DMS153 treated with DMSO at 0.1 percent for 48 hours (cell line): Measurements from ENCODE around the gene TBX6.

Source experiments
- DNase-seq: peaks from one replicate; lab custom pipeline; 2025; ENCODE audit not compliant: unreplicated experiment; lab: John Stamatoyannopoulos, UW

Gene TBX6

GRCh38 chr16:30087181-30087898 lies 4.4 kb downstream of the TBX6 start:
- DNase-seq, result no peak

- no peak for DNase-seq
Measured at GRCh38 chr16:30086291-30087140, 5.2 kb downstream of the TBX6 start.

DNA sequence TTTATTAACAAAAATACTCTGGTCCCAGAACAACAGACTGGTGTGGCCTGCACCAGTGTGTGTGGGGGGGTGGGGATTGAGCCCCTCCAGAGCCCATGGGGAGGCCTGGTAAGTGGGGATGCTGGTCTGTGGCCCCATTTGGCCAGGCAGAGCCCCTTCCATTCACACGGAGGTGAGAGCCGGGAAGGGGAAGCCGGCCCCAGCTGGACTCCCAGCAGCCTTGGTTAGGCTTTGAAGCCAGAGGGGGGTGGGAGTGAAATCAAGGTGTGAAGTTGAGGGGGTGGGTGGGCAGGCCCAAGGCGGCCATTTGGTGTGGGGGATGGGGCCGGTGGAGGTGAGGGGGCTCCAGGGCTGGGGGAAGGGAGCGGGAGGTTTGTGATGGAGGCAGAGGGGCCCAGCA lies 5.9 kb downstream of the TBX6 start:
- DNase-seq, result no peak

- no peak for DNase-seq
Measured at GRCh38 chr16:30085247-30085646, 6.5 kb downstream of the TBX6 start.

- DNase-seq, result no peak
Measured at GRCh38 chr16:30084816-30085159, 6.9 kb downstream of the TBX6 start.

GRCh38 chr16:30084096-30084815 lies 7.5 kb downstream of the TBX6 start:
- no peak for DNase-seq

- no peak for DNase-seq
Measured at GRCh38 chr16:30083216-30084055, 8.3 kb downstream of the TBX6 start.

GRCh38 chr16:30082545-30083090 lies 9.1 kb downstream of the TBX6 start:
- no peak for DNase-seq

DNA sequence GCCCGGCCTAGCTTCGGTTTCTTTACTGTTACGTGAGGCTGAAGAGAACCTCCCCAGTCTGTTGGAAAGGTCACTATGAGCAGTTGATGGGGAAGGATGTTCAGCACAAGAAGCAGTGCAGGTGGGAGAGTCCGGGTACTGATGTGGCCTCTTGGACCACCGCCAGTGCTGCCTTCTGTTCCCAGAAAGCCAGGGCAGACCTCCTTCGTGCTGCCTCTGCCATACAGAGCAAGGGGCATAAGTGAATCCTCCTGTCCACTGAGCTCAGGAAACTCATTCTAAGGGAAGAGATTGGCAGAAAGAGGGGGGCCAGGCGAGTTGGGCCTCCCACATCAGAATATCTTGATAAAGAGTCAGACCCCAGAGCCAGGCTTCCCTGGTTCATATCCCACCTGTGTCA lies 12.2 kb downstream of the TBX6 start:
- DNase-seq, result no peak

- no peak for DNase-seq
Measured at GRCh38 chr16:30078744-30079143, 13.0 kb downstream of the TBX6 start.

- no peak for DNase-seq
Measured at GRCh38 chr16:30077656-30078055, 14.1 kb downstream of the TBX6 start.

- no peak for DNase-seq
Measured at GRCh38 chr16:30076276-30076791, 15.4 kb downstream of the TBX6 start.

DNA sequence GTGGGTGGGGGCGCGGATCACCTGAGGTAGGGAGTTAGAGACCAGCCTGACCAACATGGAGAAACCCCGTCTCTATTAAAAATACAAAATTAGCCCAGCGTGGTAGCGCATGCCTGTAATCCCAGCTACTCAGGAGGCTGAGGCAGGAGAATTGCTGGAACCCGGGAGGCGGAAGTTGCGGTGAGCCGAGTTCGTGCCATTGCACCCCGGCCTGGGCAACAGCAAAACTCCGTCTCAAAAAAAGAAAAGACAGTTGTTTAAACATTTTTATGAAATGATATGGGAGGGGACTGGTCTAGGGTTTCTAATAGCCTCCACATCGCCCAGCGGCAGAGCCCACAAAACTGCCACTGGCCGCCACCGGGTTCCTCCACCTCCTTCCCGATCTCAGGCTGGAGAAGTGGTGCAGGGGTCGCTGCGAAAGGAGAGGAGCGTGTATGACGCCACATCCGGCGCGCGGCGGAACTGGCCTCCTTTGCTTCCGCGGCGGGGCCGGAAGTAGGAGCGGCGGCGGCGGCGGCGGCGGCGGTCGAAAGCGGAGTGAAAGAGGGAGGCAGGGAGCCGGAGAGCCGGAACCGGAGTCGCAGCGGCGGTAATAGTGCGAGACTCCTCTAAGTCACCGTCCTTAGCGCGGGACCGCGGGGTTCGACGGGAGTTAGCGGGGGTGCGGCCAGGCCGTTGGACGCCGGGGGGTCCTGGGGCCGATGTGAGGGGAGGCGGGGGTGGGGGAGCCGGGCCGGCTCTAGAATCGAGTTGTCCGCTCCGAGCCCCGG lies 16.0 kb downstream of the TBX6 start, which contains the start of gene PPP4C:
PPP4C (plus strand) TSS at position 492 of the 773 bp plus-strand sequence. CDS start 384 bp downstream, outside the sequence.
- peak; percentile 82 for DNase-seq

- DNase-seq, result no peak
Measured at GRCh38 chr16:30070490-30070889, 21.2 kb downstream of the TBX6 start.

DNA sequence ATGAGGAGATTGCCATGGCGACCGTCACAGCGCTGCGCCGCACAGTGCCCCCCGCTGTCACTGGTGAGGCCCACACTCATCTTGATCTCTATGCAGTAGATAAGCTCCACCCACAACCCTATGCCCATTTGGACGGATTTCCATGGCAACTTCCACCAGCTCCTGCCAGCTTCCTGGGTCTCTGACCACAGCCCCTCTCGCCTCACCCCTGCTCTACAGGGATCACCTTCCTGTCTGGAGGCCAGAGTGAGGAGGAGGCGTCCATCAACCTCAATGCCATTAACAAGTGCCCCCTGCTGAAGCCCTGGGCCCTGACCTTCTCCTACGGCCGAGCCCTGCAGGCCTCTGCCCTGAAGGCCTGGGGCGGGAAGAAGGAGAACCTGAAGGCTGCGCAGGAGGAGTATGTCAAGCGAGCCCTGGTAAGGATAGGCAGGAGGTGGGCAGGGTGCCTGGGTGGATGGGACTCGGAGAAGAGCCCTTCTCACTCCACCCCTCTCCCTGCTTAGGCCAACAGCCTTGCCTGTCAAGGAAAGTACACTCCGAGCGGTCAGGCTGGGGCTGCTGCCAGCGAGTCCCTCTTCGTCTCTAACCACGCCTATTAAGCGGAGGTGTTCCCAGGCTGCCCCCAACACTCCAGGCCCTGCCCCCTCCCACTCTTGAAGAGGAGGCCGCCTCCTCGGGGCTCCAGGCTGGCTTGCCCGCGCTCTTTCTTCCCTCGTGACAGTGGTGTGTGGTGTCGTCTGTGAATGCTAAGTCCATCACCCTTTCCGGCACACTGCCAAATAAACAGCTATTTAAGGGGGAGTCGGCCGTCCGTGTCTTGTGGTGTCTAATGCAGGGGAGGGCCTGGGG lies 21.9 kb downstream of the TBX6 start:
- DNase-seq, result no peak

- no peak for DNase-seq
Measured at GRCh38 chr16:30068750-30069610, 22.7 kb downstream of the TBX6 start.

DNA sequence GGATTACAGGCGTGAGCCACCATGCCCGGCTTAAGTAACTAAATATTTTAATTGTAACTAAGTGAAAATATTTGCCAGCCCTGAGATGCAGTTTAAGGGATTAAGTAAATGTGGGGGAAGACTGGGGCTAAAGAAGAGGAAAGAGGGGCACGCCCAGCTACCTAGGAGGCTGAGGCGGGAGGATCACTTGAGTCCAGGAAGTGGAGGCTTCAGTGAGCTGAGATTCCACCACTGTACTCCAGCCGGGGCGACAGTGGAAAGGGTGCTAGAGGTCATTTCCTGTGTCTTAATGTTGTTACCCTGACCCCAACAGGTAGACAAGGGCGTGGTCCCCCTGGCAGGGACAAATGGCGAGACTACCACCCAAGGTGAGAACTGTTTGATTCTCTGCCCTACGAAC lies 23.4 kb downstream of the TBX6 start:
- DNase-seq, result no peak

DNA sequence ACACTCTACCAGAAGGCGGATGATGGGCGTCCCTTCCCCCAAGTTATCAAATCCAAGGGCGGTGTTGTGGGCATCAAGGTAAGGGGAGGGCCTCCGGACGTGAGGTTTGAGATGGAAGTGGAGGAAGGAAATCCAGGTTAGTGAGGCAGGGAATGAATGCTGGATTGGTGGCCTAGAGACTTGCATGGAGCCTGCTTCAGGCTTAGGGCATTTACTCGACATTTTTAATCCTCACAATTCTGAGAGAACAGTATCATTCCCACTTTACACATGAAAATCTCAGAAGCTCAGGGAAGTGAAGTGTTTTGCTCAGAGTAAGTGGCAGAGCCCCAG lies 24.2 kb downstream of the TBX6 start:
- DNase-seq, result no peak
